Liver (tissue), 9 donors: ENCODE results near the gene KRT84. TPM values are rescaled to one million over a fixed set of nuclear protein-coding genes. Genes with fewer than 3 reads are reported as not detected.

Source experiments
- DNase-seq: peaks from one replicate; pipeline ENCODE4 v3.0.0-alpha.2; 2017; ENCODE audit warnings: low spot score
- H3K27ac ChIP-seq, 2 donors: one replicate each; pipeline ENCODE4 v1.7.0; 2013; ENCODE audit warnings: inconsistent platforms in 2 of 2, low read length in 2 of 2, control low read depth in 1 of 2, low read depth in 1 of 2, mild to moderate bottlenecking in 1 of 2
- H3K27me3 ChIP-seq, 4 donors: one replicate each; pipeline versions ENCODE4 v1.6.1 to v1.7.0; 2013; ENCODE audit warnings: low read length in 3 of 4, inconsistent platforms in 1 of 4, mild to moderate bottlenecking in 1 of 4, moderate library complexity in 1 of 4; ENCODE audit not compliant: control insufficient read depth in 4 of 4, insufficient read depth in 4 of 4
- H3K36me3 ChIP-seq, 4 donors: one replicate each; pipeline versions ENCODE4 v1.6.1 to v1.7.0; 2013; ENCODE audit warnings: low read length in 3 of 4, mild to moderate bottlenecking in 3 of 4, low read depth in 1 of 4, moderate library complexity in 1 of 4; ENCODE audit not compliant: control insufficient read depth in 4 of 4, insufficient read depth in 3 of 4
- H3K4me1 ChIP-seq, 4 donors: one replicate each; pipeline versions ENCODE4 v1.6.1 to v1.7.0; 2013; ENCODE audit warnings: low read length in 3 of 4, mild to moderate bottlenecking in 3 of 4, moderate library complexity in 1 of 4; ENCODE audit not compliant: control insufficient read depth in 4 of 4, insufficient read depth in 4 of 4
- H3K4me3 ChIP-seq, 3 donors: one replicate each; pipeline versions ENCODE4 v1.6.1 to v1.7.0; 2013; ENCODE audit warnings: low read length in 3 of 3, control low read depth in 1 of 3, low read depth in 1 of 3, mild to moderate bottlenecking in 1 of 3
- H3K9ac ChIP-seq, 2 donors: one replicate each; pipeline ENCODE4 v1.7.0; 2013; ENCODE audit warnings: low read length in 2 of 2, mild to moderate bottlenecking in 2 of 2, moderate library complexity in 2 of 2, control low read depth in 1 of 2, low read depth in 1 of 2
- H3K9me3 ChIP-seq, 4 donors: one replicate each; pipeline versions ENCODE4 v1.6.1 to v1.7.0; 2013; ENCODE audit warnings: low read length in 3 of 4; ENCODE audit not compliant: control insufficient read depth in 4 of 4
- EGR1 ChIP-seq, 2 donors: IDR thresholded peaks; 2 replicates each; pipeline ENCODE4 v1.6.1; 2016 to 2018; ENCODE audit warnings: antibody characterized with exemption in 2 of 2, low read depth in 2 of 2
- FOXA1 ChIP-seq: IDR thresholded peaks from 2 replicates; pipeline ENCODE4 v1.6.1; 2016; ENCODE audit warnings: antibody characterized with exemption
- FOXA2 ChIP-seq: IDR thresholded peaks from 2 replicates; pipeline ENCODE4 v1.6.1; 2016; ENCODE audit warnings: antibody characterized with exemption
- GABPA ChIP-seq, 2 donors: IDR thresholded peaks in 1 of 2; conservative IDR thresholded peaks in 1 of 2; 2 replicates each; pipeline ENCODE4 v1.6.1; 2016; ENCODE audit warnings: antibody characterized with exemption in 2 of 2, mild to moderate bottlenecking in 1 of 2, moderate library complexity in 1 of 2
- HNF4A ChIP-seq, 2 donors: conservative IDR thresholded peaks; 2 replicates each; pipeline ENCODE4 v1.6.1; 2016; ENCODE audit warnings: antibody characterized with exemption in 2 of 2, mild to moderate bottlenecking in 2 of 2
- HNF4G ChIP-seq: IDR thresholded peaks from 2 replicates; pipeline ENCODE4 v1.6.1; 2016; ENCODE audit warnings: antibody characterized with exemption
- JUND ChIP-seq, 2 donors: IDR thresholded peaks; 2 replicates each; pipeline ENCODE4 v1.6.1; 2016; ENCODE audit warnings: antibody characterized with exemption in 2 of 2
- NR2F2 ChIP-seq: IDR thresholded peaks from 2 replicates; pipeline ENCODE4 v1.6.1; 2016; ENCODE audit warnings: antibody characterized with exemption
- RAD21 ChIP-seq, 2 donors: IDR thresholded peaks; 2 replicates each; pipeline ENCODE4 v1.6.1; 2016; ENCODE audit warnings: antibody characterized with exemption in 2 of 2, mild to moderate bottlenecking in 2 of 2
- RXRA ChIP-seq, 2 donors: IDR thresholded peaks; 2 replicates each; pipeline ENCODE4 v1.6.1; 2017 to 2018; ENCODE audit warnings: antibody characterized with exemption in 2 of 2, mild to moderate bottlenecking in 1 of 2
- SP1 ChIP-seq: IDR thresholded peaks from 2 replicates; pipeline ENCODE4 v1.6.1; 2018; ENCODE audit warnings: antibody characterized with exemption, mild to moderate bottlenecking
- TAF1 ChIP-seq: conservative IDR thresholded peaks from 2 replicates; pipeline ENCODE4 v1.6.1; 2016; ENCODE audit warnings: antibody characterized with exemption, mild to moderate bottlenecking
- YY1 ChIP-seq: IDR thresholded peaks from 2 replicates; pipeline ENCODE4 v1.6.1; 2016; ENCODE audit warnings: antibody characterized with exemption, mild to moderate bottlenecking
- WGBS: extraction: QIAGEN DNeasy Blood & Tissue Kit; methylation state at CpG from one replicate; pipeline ENCODE4 v1.1.7; 2013; 5-methylcytosine and 5-hydroxymethylcytosine counted together
- polyA plus RNA-seq, 2 donors: library from polyadenylated mRNA; stranded (reverse) in 1 of 2; unstranded in 1 of 2; fragments of 200-250 nt in 1 of 2; fragments of >200 nt in 1 of 2; fragmentation: Nextera tagmentation in 1 of 2; extraction: Ambion mirVana in 1 of 2; gene quantifications; one replicate each; pipeline versions ENCODE4 v1.2.1 to v1.2.3, GENCODE V29; 2013 to 2015
- total RNA-seq, 2 donors: library from RNA; depleted of rRNA; stranded (reverse); fragments of >200 nt; gene quantifications; one replicate each; pipeline ENCODE4 v1.2.3, GENCODE V29; 2014
- TF ChIP-seq, protein P1 (sequence below): IDR thresholded peaks from 2 replicates; pipeline ENCODE4 v1.6.1; 2016; ENCODE audit warnings: antibody characterized with exemption, mild to moderate bottlenecking
- TF ChIP-seq, protein P2 (sequence below): IDR thresholded peaks from 2 replicates; pipeline ENCODE4 v1.6.1; 2016; ENCODE audit warnings: antibody characterized with exemption
- TF ChIP-seq, protein P3 (sequence below): fragments of 150-350 bp; IDR thresholded peaks from 2 replicates; pipeline ENCODE4 v1.5.1; 2017; ENCODE audit warnings: improper control_type of control experiment, low read depth, low read length; ENCODE audit not compliant: missing input control
- TF ChIP-seq, protein P4 (sequence below): IDR thresholded peaks from 2 replicates; pipeline ENCODE4 v1.6.1; 2016; ENCODE audit warnings: antibody characterized with exemption
- TF ChIP-seq, protein P5 (sequence below): IDR thresholded peaks from 2 replicates; pipeline ENCODE4 v1.6.1; 2016; ENCODE audit warnings: antibody characterized with exemption
- donor health status: healthy.
- donor health status: healthy.
- donor health status: healthy.
- donor health status: healthy.
- donor health status: healthy.

The KRT84 gene
- total and polyA plus RNA-seq, 4 donors = not detected

DNA sequence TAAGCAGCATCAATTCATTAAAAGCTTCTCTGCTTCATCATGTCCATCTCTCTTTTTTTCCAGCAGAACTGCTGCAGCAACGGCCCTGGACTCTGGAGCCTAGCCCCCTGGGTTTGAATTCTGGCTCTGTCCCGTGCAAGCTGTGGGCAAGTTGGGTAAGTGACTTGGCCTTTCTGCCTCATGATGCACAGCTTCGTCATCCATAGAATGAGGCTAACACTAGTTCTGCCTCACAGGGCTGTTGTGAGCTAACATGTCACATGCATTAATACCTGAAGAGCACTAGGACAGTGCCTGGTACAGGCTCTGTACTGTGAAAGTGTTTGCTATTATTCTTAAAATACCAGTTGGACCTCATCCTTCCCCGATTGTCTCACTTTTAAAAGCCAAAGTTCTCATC is 16.5 kb upstream of the KRT84 start:
- Histone ChIP-seq H3K27ac (no peak overlapping the region), H3K27me3 (no peaks in the 10 kb centered on the region), H3K4me3 (no peak overlapping the region), H3K4me1 (no peaks in the 10 kb centered on the region), H3K9me3 (no peaks in the 10 kb centered on the region), H3K36me3 (no peaks in the 10 kb centered on the region), H3K9ac (no peak overlapping the region)
- DNase-seq = no peak
- TF ChIP-seq HNF4A (conservative IDR thresholded peaks at IDR 0.05) = no peak
- WGBS = 88% methylated on average over 4 of the region's 4 CpGs

DNA sequence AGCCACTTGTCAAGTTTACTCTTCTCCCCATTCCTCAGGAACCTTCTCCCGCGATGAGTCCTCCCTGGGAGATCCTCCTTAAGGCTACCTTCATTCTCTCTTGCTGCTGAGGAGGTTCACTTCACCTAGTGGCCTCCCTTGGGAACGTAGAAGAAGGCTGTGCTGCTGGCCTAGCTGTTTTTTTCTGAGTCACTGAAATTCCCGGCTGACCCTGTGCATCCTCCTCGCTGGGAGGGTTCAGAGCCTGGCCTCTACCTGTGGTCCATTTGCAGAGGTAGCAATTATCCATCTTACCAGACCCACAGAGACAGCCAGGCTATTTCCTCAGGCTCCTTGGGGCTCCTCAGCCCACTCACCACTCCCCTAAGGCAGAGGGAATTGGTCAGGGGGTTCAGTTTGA is 16.1 kb upstream of the KRT84 start:
- Histone ChIP-seq H3K9ac (no peak overlapping the region), H3K9me3 (no peaks in the 10 kb centered on the region), H3K4me1 (no peaks in the 10 kb centered on the region), H3K27ac (no peak overlapping the region), H3K36me3 (no peaks in the 10 kb centered on the region), H3K27me3 (no peaks in the 10 kb centered on the region), H3K4me3 (no peak overlapping the region)
- TF ChIP-seq, protein P1, sequence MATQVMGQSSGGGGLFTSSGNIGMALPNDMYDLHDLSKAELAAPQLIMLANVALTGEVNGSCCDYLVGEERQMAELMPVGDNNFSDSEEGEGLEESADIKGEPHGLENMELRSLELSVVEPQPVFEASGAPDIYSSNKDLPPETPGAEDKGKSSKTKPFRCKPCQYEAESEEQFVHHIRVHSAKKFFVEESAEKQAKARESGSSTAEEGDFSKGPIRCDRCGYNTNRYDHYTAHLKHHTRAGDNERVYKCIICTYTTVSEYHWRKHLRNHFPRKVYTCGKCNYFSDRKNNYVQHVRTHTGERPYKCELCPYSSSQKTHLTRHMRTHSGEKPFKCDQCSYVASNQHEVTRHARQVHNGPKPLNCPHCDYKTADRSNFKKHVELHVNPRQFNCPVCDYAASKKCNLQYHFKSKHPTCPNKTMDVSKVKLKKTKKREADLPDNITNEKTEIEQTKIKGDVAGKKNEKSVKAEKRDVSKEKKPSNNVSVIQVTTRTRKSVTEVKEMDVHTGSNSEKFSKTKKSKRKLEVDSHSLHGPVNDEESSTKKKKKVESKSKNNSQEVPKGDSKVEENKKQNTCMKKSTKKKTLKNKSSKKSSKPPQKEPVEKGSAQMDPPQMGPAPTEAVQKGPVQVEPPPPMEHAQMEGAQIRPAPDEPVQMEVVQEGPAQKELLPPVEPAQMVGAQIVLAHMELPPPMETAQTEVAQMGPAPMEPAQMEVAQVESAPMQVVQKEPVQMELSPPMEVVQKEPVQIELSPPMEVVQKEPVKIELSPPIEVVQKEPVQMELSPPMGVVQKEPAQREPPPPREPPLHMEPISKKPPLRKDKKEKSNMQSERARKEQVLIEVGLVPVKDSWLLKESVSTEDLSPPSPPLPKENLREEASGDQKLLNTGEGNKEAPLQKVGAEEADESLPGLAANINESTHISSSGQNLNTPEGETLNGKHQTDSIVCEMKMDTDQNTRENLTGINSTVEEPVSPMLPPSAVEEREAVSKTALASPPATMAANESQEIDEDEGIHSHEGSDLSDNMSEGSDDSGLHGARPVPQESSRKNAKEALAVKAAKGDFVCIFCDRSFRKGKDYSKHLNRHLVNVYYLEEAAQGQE = no peak
- TF ChIP-seq NR2F2 (no peak), HNF4G (no peak), YY1 (no peak), EGR1 (IDR thresholded peaks at IDR 0.05; ENCODE audit: low read depth in 2 of 2) (no peak), TAF1 (no peak), HNF4A (conservative IDR thresholded peaks at IDR 0.05) (no peak), FOXA1 (no peak), GABPA (IDR thresholded peaks at IDR 0.05 in 1 of 2, conservative IDR thresholded peaks at IDR 0.05 in 1 of 2) (no peak), FOXA2 (no peak), RXRA (IDR thresholded peaks at IDR 0.05) (no peak), JUND (IDR thresholded peaks at IDR 0.05) (no peak), RAD21 (IDR thresholded peaks at IDR 0.05) (no peak), SP1 (no peak)
- TF ChIP-seq, protein P2, sequence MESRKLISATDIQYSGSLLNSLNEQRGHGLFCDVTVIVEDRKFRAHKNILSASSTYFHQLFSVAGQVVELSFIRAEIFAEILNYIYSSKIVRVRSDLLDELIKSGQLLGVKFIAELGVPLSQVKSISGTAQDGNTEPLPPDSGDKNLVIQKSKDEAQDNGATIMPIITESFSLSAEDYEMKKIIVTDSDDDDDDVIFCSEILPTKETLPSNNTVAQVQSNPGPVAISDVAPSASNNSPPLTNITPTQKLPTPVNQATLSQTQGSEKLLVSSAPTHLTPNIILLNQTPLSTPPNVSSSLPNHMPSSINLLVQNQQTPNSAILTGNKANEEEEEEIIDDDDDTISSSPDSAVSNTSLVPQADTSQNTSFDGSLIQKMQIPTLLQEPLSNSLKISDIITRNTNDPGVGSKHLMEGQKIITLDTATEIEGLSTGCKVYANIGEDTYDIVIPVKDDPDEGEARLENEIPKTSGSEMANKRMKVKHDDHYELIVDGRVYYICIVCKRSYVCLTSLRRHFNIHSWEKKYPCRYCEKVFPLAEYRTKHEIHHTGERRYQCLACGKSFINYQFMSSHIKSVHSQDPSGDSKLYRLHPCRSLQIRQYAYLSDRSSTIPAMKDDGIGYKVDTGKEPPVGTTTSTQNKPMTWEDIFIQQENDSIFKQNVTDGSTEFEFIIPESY = no peak
- TF ChIP-seq, protein P3, sequence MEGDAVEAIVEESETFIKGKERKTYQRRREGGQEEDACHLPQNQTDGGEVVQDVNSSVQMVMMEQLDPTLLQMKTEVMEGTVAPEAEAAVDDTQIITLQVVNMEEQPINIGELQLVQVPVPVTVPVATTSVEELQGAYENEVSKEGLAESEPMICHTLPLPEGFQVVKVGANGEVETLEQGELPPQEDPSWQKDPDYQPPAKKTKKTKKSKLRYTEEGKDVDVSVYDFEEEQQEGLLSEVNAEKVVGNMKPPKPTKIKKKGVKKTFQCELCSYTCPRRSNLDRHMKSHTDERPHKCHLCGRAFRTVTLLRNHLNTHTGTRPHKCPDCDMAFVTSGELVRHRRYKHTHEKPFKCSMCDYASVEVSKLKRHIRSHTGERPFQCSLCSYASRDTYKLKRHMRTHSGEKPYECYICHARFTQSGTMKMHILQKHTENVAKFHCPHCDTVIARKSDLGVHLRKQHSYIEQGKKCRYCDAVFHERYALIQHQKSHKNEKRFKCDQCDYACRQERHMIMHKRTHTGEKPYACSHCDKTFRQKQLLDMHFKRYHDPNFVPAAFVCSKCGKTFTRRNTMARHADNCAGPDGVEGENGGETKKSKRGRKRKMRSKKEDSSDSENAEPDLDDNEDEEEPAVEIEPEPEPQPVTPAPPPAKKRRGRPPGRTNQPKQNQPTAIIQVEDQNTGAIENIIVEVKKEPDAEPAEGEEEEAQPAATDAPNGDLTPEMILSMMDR = no peak
- TF ChIP-seq, protein P4, sequence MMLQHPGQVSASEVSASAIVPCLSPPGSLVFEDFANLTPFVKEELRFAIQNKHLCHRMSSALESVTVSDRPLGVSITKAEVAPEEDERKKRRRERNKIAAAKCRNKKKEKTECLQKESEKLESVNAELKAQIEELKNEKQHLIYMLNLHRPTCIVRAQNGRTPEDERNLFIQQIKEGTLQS = no peak
- TF ChIP-seq, protein P5, sequence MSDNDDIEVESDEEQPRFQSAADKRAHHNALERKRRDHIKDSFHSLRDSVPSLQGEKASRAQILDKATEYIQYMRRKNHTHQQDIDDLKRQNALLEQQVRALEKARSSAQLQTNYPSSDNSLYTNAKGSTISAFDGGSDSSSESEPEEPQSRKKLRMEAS = no peak
- DNase-seq = no peak
- WGBS = 90% methylated on average over 5 of the region's 5 CpGs
